ENCODE measurements around the gene TRIOBP. TPM values are rescaled to one million over a fixed set of nuclear protein-coding genes. Genes with fewer than 3 reads are reported as not detected.

The TRIOBP gene
- total RNA-seq, 1 experiment from 2014 or later = 80.9 TPM

DNA sequence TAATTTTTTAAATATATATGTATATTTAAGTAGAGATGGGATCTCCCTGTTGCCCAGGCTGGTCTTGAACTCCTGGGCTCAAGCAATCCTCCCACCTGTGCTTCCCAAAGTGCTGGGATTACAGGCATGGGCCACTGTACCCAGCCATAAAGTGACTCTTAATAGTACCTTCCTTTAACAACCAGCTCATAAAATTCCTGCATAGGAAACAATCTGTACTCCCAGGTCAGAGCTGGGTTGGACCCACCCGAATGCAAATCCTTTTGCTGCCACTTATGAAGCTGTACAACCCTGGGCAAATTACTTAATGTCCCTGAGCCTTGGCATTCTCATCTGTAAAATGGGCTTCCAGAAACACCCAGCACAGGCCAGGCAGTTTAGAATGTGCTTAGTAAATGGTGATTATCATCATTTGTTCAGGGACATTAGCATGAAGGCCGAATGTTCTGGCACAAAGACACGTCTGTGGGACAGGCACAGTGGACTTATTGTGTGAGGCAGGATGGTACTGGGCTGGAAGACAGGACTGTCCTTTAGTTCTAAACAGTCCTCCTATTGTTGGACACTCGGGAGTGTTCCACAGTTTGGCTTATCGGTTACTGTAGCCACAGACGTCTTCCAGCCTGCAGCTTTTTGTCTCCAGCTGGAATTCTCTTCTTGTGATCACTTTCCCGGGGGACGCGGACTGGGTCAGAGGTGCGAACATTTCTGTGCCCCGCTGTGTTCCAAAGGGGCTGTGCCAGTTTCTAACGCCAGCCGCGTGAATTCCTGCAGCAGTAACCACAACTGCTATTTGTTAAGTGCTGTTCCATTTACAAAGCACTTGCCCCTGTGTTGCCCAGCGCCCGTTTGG, 32.4 kb upstream of the TRIOBP start:
- DNase-seq (ENCODE audit: low spot score) = no peak
- in situ Hi-C loops (cut with HindIII; ENCODE audit: low sequenced_read_pairs) = no loop called here

DNA sequence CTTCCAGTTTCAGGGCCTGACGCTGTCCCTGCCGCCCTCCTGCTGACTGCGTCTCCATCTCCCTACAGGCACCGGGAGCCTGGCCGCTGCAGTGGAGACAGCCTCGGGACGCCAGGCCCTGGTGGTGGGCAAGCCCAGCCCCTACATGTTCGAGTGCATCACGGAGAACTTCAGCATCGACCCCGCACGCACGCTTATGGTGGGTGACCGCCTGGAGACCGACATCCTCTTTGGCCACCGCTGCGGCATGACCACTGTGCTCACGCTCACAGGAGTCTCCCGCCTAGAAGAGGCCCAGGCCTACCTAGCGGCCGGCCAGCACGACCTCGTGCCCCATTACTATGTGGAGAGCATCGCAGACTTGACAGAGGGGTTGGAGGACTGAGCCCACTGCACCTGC, 31.4 kb upstream of the TRIOBP start:
- in situ Hi-C loops (cut with HindIII; ENCODE audit: low sequenced_read_pairs) = no loop called here
- no peak for DNase-seq (ENCODE audit: low spot score)

DNA sequence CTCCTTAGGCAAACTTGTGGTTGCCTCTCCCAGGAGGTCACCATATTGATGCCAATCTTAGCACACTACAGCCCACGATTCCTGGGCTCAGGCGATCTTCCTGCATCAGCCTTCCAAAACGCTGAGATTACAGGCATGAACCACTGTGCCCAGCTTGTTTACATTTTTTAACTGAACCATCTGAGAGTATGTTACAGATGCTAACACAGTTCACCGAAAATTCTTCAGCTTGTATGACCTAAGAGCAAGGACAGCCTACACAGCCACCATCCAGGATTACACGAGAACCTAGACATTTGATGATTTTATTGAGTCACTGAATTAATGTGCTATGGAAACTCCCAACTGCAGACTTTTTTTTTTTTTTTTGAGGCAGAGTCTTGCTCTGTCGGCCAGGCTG, 27.3 kb upstream of the TRIOBP start:
- in situ Hi-C loops (cut with HindIII; ENCODE audit: low sequenced_read_pairs) = no loop called here
- no peak for DNase-seq (ENCODE audit: low spot score)

DNA sequence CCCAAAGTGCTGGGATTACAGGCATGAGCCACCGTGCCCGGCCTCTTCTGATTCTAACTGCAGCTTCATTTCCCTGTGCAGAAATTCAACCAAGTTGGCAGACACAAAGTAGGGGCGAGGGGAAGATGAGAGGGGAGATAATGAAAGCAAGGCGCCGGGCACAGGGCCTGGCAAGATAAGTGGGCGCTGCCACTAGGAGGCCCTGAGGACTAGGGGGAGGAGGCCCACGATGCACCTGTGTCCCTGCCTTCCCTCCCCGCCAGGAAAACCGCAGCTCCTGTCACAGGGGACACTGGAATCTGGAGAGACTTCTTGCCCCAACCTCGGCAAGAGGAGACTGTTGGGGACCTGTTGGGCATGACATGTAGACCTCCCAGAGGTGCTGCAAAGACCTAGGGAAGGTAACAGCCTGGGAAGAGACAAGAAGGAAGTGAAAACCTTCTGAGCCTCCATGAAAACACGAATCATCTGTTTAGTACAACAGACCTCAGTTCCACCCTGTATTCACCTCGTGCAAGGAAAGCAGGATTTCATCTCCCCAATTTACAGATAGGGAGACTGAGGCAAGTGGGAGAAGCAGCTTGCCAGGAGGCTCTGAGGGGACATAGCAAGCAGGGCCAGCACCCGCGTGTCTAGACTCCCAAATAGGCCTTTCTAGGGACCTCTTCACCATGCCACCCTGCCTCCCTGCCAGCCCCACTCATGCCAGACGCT, 24.5 kb upstream of the TRIOBP start:
- DNase-seq (ENCODE audit: low spot score) = no peak
- in situ Hi-C loops (cut with HindIII; ENCODE audit: low sequenced_read_pairs) = no loop called here

DNA sequence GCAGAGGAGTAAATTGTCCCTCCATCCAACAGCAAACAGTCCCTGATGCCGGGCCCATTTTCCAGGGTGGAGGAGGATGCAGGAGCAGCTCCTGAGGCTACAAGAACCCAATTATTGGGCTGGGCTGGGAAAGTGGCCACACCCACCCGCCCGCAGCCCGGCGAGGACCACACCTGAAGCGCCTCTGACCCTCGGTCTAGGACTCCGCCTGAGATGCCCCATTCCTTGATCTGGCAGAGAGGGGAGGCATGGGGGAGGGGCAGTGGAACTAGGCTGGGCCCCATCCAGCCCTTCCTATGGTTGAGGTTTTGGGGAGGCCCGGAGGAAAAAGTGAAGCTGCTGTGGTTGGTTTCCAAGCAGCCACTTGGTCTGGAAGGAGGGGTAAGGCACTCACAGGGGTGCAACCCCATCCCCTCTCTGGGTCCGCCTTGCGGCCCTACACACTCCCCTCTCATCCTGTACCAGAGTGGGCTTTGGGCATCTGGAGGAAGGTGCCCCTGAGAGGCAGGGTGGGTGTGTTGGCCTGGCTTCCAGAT, 23.9 kb upstream of the TRIOBP start:
- no peak for DNase-seq (ENCODE audit: low spot score)
- in situ Hi-C loops (cut with HindIII; ENCODE audit: low sequenced_read_pairs) = no loop called here

DNA sequence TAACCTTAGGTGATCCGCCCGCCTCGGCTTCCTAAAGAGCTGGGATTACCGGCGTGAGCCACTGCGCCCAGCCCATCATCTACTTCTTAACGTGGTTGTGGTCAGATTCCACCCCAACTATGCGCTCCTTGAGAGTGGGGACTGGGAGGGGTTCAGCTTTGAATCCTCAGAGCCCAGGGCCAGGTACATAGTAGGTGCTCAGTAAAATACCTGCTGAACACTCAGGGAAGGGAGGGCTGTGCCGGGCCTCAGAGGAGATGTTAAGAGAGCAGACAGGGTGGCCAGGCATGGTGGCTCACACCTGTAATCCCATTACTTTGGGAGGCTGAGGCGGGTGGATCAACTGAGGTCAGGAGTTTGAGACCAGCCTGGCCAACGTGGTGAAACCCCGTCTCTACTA, 22.6 kb upstream of the TRIOBP start:
- no peak for DNase-seq (ENCODE audit: low spot score)
- in situ Hi-C loops (cut with HindIII; ENCODE audit: low sequenced_read_pairs) = no loop called here

DNA sequence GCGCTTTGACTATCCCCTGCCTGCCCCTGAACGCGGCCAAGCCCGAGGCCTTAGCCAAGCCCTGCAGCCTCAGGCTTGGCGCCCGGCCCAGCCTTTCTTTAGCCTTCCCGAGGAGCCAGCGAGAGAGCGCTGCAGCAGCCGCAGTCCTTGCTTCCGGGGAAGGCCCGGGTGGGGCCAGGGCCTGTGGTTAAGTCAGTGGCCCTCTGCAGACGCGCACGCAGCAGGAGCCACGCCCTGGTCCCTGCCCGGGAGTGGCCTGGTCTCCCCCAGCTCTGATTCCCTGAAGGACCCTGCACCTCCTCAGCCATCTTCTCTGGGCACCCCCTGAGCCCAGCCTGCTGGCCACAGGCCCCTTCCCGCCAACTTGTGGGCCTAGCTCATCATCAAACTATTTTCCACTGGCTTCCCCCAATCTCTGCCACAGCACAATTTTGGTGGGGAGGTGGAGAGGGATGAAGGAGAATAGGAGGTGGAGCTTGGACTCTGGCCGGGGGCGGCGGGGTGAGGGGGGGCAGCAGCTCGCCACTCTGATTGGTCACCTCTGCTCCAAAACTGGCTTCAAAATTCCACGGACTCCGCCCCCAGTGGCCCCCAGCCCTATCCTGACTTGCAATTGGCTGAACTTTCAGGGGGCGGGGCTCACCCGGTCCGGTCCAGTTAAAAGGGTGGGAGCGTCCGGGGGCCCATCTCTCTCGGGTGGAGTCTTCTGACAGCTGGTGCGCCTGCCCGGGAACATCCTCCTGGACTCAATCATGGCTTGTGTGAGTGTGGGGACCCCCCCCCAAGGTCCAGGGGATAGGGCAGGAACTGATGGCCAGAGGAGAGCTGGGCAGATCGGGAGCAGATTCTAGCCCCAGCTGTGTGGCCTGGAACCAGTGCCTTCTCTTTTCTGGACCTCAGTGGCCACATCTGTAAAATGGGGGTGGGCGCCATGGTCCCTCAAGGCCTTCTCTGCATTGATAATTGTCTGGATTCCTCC, 21.6 kb upstream of the TRIOBP start, which contains the start of gene LGALS1:
Gene LGALS1 (plus strand): TSS at position 686 of the 979 bp plus-strand sequence. CDS start 67 bp downstream, at position 753.
- DNase-seq (ENCODE audit: low spot score) = peak; percentile 92
- in situ Hi-C loops (cut with HindIII; ENCODE audit: low sequenced_read_pairs) = no loop called here

DNA sequence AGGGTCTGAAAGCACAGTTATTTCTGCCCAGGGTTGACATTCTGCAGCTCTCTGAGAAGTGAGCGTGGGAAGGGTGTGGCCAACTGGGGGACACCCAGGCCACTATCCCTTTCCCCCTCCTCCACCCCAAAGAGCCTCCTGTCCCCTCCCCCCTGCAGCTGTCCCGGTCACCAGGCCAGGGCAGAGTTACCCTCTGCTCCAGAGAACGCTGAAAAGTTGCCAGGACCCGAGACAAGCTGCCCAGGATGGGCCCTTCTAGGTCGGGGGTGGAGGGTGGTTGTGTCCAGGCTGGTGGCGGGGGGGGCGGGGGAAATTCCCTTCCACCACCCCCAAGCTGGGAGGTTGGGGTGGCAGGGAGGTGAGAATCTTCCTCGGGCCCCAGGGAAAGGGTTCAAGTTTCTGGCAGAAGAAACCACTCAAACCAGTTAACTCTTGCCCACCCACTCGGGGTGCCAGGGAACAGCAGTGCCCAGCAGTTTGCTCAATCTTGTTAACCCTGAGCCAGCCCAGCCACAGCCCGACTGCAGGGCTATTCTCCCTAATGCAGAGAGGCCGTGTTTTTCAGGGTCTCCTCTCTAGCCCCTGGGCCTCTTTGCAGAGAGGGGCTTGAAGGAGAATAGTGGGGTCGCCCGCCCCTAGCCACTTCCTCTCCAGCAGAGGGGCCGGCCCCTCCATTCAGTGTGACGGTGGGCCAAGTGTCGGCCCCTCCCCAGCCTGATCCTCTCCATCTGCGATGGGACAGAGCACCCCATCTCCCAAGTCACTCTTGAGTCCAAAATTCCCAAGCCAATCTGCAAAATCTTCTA, 20.7 kb upstream of the TRIOBP start:
- DNase-seq (ENCODE audit: low spot score) = peak; percentile 29
- in situ Hi-C loops (cut with HindIII; ENCODE audit: low sequenced_read_pairs) = no loop called here

DNA sequence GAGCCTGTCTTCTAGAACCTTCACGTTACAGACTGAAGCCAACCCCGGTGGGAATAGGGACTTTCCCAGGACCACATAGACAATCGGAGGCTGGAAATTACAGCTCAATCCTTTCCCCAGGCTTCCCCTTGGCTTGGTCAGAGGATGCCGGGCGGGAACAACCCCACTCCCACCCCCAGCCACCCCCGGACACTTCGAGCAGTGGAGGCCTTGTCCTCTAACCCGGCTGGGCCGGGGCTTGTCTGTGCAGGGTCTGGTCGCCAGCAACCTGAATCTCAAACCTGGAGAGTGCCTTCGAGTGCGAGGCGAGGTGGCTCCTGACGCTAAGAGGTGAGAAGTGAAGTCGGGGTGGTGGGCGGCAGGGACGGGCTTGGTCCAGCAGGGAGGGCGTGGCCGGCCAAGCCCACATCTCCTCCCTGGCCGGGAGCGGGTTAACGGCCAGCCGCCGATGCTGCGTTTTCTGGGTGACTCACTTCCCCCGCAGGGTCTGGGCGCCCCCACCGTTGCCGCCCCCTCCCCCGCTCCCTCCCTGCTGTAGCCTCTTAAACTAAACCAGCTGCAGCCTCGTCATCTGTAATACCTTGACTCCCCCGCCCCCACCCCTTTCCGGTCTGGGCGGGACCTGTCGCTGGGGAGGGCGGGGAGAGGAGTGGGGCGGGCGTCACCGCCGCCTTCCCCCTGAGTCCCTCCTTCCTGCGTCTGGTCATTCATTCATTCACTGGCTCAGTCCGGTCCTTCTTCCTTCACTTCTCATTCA, 19.9 kb upstream of the TRIOBP start:
- in situ Hi-C loops (cut with HindIII; ENCODE audit: low sequenced_read_pairs) = no loop called here
- peak; percentile 41 for DNase-seq (ENCODE audit: low spot score)

DNA sequence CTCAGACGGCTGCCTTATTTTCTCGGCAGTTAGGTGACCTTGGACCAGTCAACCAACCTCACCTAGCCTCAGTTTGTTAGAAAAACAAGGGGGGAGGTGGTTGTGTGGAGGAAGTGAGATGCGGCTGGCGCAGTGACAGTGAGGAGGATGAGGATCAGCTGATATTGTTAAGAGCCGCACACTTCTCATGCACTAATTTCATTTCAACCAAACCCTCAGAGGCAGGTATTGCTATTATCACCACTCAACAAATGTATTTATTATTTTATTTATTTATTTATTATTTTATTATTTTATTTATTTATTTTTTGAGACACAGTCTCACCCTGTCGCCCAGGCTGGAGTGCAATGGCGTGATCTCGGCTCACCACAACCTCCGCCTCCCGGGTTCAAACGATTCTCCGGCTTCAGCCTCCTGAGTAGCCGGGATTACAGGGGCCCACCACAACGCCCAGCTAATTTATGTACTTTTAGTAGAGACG, 19.3 kb upstream of the TRIOBP start:
- DNase-seq (ENCODE audit: low spot score) = no peak
- in situ Hi-C loops (cut with HindIII; ENCODE audit: low sequenced_read_pairs) = no loop called here

DNA sequence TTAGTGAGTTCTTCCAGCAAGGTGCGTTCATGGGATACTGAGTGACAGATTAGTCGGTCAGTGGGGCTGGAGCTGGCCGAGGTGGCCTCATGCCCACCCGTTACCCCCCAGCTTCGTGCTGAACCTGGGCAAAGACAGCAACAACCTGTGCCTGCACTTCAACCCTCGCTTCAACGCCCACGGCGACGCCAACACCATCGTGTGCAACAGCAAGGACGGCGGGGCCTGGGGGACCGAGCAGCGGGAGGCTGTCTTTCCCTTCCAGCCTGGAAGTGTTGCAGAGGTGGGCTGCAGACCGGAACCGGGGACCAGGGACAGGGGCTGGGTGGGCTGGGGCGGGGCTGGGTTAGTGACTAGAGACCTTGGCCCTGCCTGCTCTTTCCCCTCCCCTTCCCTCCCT, 18.5 kb upstream of the TRIOBP start:
- in situ Hi-C loops (cut with HindIII; ENCODE audit: low sequenced_read_pairs) = no loop called here
- no peak for DNase-seq (ENCODE audit: low spot score)

DNA sequence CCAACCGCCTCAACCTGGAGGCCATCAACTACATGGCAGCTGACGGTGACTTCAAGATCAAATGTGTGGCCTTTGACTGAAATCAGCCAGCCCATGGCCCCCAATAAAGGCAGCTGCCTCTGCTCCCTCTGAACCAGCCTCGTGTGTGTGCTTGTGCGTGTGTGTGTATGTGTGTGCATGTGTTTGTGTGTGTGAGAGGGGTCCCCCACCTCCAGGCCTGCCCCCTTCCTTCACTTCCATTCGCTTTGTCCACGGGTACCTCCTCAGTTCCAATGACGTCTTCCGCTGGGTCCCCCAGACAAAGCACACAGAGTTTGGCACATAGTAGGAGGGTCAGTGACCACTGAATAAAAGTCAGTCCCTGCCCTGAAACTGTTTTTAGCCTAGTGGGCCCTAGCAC, 17.2 kb upstream of the TRIOBP start:
- no peak for DNase-seq (ENCODE audit: low spot score)
- in situ Hi-C loops (cut with HindIII; ENCODE audit: low sequenced_read_pairs) = no loop called here

DNA sequence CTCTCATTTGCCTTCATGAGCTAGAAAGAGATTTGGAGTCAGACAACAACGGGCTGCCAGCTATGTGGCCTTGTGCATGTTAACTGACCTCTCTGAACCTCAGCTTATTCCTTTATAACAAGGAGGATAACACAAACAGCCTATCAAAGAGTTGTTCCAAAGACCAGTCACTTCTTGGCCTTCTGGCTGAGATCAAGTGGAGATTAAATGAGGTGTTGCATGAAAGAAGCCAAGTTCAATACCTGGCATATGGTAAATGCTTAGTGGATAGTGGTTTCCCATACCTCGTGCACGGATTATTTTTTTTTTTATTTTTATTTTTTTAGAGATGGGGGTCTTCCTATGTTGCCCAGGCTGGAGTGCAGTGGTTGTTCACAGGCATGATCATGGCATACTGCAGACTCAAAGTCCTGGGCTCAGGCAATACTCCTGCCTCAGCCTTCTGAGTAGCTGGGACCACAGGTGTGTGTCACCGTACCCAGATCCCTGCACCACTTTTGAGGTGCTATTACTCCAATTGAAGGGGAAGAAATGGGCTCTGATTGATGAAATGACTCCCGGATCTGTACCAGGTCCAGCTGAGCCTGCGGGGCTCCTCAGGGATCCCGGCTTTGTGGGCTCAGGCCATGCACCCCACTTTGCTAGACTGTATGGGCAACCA, 16.5 kb upstream of the TRIOBP start:
- no peak for DNase-seq (ENCODE audit: low spot score)
- in situ Hi-C loops (cut with HindIII; ENCODE audit: low sequenced_read_pairs) = no loop called here

DNA sequence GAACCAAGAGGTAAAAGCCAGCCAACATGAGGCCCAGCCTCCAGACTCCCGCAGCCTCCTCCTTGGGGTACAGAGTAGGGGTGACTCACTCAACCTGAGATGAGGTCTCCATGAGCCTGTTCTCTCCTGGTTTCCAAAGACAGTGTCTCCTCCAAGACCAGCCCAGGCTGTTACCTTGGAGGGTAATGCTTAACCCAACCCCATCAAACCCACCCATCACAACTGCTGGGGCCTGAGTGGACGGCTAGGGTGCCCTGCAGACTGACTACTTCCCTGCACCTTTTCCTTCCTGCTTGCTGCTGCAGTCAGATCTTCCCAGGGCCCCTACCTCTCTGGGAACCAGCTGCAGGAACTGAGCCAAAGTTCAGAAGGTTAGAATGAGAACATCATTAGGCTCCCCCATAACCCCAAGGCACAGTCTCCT, 15.8 kb upstream of the TRIOBP start:
- in situ Hi-C loops (cut with HindIII; ENCODE audit: low sequenced_read_pairs) = no loop called here
- DNase-seq (ENCODE audit: low spot score) = no peak

DNA sequence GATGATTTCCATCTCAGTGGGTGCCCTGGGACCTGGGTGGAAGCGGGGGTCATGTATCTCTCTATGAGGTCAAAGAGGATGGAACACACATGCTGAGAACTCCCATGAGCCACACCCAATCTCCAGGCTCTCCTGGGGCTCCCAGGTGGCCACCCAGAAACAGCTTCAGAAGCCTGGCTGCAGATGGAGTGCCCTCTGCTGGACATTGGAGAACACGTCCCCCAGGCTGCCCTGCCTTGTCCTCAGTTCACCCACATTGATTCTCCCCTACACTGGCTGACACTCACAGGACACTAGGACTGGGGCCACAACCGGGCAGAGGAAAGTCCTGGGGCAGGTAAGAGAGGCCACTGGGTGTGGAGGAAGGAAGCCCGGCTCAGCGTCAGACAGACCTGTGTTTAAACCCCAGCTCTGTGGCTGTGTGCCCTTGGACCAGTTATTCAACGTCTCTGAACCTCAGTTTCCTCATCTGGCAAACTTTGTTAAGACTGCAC, 15.2 kb upstream of the TRIOBP start:
- DNase-seq (ENCODE audit: low spot score) = peak; percentile 72
- in situ Hi-C loops (cut with HindIII; ENCODE audit: low sequenced_read_pairs) = no loop called here

DNA sequence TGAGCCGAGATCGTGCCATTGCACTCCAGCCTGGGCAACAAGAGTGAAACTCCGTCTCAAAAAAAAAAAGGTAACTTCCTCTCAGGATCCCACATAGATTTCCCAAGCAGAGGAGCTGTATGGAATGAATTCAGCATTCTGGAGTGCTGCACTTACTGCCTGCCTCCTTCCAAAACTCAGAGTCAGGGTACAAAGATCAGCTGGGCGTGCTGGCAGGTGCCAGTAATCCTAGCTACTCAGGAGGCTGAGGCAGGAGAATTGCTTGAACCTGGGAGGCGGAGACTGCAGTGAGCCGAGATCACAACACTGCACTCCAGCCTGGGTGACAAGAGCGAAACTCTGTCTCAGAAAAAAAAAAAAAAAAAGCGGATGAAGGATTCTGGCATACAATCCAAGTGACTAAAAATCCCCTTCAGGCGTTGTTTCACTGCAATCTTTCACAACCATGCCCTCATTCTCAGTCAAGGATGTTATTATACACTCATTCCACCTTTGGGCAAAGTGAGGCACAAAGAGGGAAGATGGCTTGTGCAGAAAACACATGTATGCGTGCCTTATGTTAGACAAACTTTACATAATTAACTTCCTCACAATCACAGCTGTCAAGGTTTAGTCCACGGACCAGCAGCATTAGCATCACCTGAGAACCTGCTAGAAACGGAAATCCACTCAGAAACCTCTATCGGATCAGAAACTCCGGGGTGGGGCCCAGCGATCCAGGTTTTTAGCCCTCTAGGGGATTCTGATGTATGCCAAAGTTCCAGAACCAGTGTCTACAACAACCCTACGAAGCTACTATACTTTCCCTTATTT, 11.8 kb upstream of the TRIOBP start:
- in situ Hi-C loops (cut with HindIII; ENCODE audit: low sequenced_read_pairs) = no loop called here
- no peak for DNase-seq (ENCODE audit: low spot score)

Data from G401 (cell line).